Spleen (tissue), 7 donors: ENCODE results near the gene MICALL2.

Source experiments
- POLR2AphosphoS5 ChIP-seq, 3 donors: sonication (generic); formaldehyde crosslinking; IDR thresholded peaks; one replicate each; pipeline ENCODE4 v1.5.1; 2017; ENCODE audit warnings: antibody characterized with exemption in 3 of 3
- TF ChIP-seq, protein P1 (sequence below), 11 experiments: fragments of 200-600 bp in 7 of 11; fragments of 450-650 bp in 4 of 11; sonication (generic) in 4 of 11; IDR thresholded peaks in 8 of 11; conservative IDR thresholded peaks in 3 of 11; 1 replicate in 7 of 11; 2 replicates in 4 of 11; pipeline versions ENCODE4 v1.4.0 to v1.8.0; 2016 to 2021; ENCODE audit warnings: antibody characterized with exemption in 11 of 11, inconsistent platforms in 4 of 11, mild to moderate bottlenecking in 1 of 11
- donor health status: DM: no; HTN: no; CAD: no; lungs with moderate emphysema.
- donor health status: DM: no; HTN: no; CAD: no.
- donor health status: DM: no; HTN: no; CAD: no.

DNA sequence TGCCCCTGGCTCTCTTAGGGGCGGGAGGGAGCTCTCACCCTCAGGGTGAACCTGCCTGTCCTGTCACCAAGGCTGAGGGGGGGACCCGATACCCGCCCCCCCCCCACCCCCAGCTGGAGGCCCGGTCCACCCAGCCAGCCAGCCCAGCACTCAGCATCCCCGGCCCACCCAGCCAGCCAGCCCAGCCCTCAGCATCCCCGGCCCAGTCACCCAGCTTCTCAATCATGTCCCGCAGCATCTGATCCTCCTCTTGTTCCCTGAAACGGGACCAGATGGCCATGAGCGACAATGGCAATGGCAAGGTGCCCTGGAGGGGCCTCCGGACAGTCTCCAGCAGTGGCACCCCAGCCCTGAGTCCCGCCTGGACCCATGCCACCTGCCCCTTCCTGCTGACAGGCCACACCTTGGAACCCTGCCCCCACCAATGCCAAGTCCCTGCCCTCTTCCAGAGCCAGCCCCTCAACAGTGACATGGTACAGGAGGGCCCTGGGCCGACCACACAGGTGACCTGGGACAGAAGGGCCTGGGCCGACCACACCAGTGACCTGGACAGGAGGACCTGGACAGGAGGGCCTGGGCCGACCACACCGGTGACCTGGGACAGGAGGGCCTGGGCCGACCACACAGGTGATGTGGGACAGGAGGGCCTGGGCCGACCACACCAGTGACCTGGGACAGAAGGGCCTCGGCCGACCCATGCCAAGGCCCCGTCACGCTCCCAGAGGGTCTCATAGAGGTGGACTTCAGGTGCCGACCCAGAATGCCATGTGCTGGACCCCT, 24.2 kb downstream of the MICALL2 start:
- TF ChIP-seq POLR2AphosphoS5 (IDR thresholded peaks at IDR 0.05), result no peak
- TF ChIP-seq, protein P1, sequence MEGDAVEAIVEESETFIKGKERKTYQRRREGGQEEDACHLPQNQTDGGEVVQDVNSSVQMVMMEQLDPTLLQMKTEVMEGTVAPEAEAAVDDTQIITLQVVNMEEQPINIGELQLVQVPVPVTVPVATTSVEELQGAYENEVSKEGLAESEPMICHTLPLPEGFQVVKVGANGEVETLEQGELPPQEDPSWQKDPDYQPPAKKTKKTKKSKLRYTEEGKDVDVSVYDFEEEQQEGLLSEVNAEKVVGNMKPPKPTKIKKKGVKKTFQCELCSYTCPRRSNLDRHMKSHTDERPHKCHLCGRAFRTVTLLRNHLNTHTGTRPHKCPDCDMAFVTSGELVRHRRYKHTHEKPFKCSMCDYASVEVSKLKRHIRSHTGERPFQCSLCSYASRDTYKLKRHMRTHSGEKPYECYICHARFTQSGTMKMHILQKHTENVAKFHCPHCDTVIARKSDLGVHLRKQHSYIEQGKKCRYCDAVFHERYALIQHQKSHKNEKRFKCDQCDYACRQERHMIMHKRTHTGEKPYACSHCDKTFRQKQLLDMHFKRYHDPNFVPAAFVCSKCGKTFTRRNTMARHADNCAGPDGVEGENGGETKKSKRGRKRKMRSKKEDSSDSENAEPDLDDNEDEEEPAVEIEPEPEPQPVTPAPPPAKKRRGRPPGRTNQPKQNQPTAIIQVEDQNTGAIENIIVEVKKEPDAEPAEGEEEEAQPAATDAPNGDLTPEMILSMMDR (IDR thresholded peaks at IDR 0.05 in 8 of 11, conservative IDR thresholded peaks at IDR 0.05 in 3 of 11), result no peak
